Measurements from ENCODE around the gene PLCH1.

Gene PLCH1

GRCh38 chr3:155377071-155377470 is 367.8 kb downstream of the PLCH1 start:
- no peak for TF ChIP-seq CTCF (IDR thresholded peaks at IDR 0.05; ENCODE audit: insufficient read depth, low read length, poor library complexity, severe bottlenecking)
- H3K27me3 ChIP-seq (replicated peaks; ENCODE audit: control insufficient read depth, insufficient read depth, low read length), result no peaks in the 10 kb centered on the region; the same call in 1 of the 2 replicates
- no peak overlapping the region for H3K4me3 ChIP-seq (replicated peaks; ENCODE audit: low read depth, low read length)
- no peak for DNase-seq (ENCODE audit: extremely low read depth, insufficient read length)
- no peaks in the 10 kb centered on the region for H3K36me3 ChIP-seq (ENCODE audit: control insufficient read depth, insufficient read depth, low read length)

- TF ChIP-seq CTCF (IDR thresholded peaks at IDR 0.05; ENCODE audit: insufficient read depth, low read length, poor library complexity, severe bottlenecking), result no peak
- Histone ChIP-seq H3K36me3 (ENCODE audit: control insufficient read depth, insufficient read depth, low read length) (no peaks in the 10 kb centered on the region), H3K4me3 (replicated peaks; ENCODE audit: low read depth, low read length) (no peak overlapping the region), H3K27me3 (replicated peaks; ENCODE audit: control insufficient read depth, insufficient read depth, low read length) (no peaks in the 10 kb centered on the region)
- DNase-seq (ENCODE audit: extremely low read depth, insufficient read length), result no peak
These were observed 372.6 kb downstream of the PLCH1 start for GRCh38 chr3:155372281-155372680.

- Histone ChIP-seq H3K36me3 (ENCODE audit: control insufficient read depth, insufficient read depth, low read length) (no peaks in the 10 kb centered on the region), H3K4me3 (replicated peaks; ENCODE audit: low read depth, low read length) (no peak overlapping the region), H3K27me3 (replicated peaks; ENCODE audit: control insufficient read depth, insufficient read depth, low read length) (no peaks in the 10 kb centered on the region)
- TF ChIP-seq CTCF (IDR thresholded peaks at IDR 0.05; ENCODE audit: insufficient read depth, low read length, poor library complexity, severe bottlenecking), result no peak
- no peak for DNase-seq (ENCODE audit: extremely low read depth, insufficient read length)
These were observed 373.9 kb downstream of the PLCH1 start for GRCh38 chr3:155370764-155371503.

GRCh38 chr3:155370198-155370597 is 374.7 kb downstream of the PLCH1 start:
- Histone ChIP-seq H3K36me3 (ENCODE audit: control insufficient read depth, insufficient read depth, low read length) (no peaks in the 10 kb centered on the region), H3K4me3 (replicated peaks; ENCODE audit: low read depth, low read length) (no peak overlapping the region), H3K27me3 (replicated peaks; ENCODE audit: control insufficient read depth, insufficient read depth, low read length) (no peaks in the 10 kb centered on the region)
- no peak for TF ChIP-seq CTCF (IDR thresholded peaks at IDR 0.05; ENCODE audit: insufficient read depth, low read length, poor library complexity, severe bottlenecking)
- no peak for DNase-seq (ENCODE audit: extremely low read depth, insufficient read length)

GRCh38 chr3:155369735-155370134 is 375.1 kb downstream of the PLCH1 start:
- no peak for TF ChIP-seq CTCF (IDR thresholded peaks at IDR 0.05; ENCODE audit: insufficient read depth, low read length, poor library complexity, severe bottlenecking)
- Histone ChIP-seq H3K4me3 (replicated peaks; ENCODE audit: low read depth, low read length) (no peak overlapping the region), H3K36me3 (ENCODE audit: control insufficient read depth, insufficient read depth, low read length) (no peaks in the 10 kb centered on the region), H3K27me3 (replicated peaks; ENCODE audit: control insufficient read depth, insufficient read depth, low read length) (no peaks in the 10 kb centered on the region)
- no peak for DNase-seq (ENCODE audit: extremely low read depth, insufficient read length)

GRCh38 chr3:155369244-155369643 is 375.6 kb downstream of the PLCH1 start:
- TF ChIP-seq CTCF (IDR thresholded peaks at IDR 0.05; ENCODE audit: insufficient read depth, low read length, poor library complexity, severe bottlenecking), result no peak
- no peak for DNase-seq (ENCODE audit: extremely low read depth, insufficient read length)
- H3K4me3 ChIP-seq (replicated peaks; ENCODE audit: low read depth, low read length), result no peak overlapping the region
- H3K36me3 ChIP-seq (ENCODE audit: control insufficient read depth, insufficient read depth, low read length), result no peaks in the 10 kb centered on the region
- H3K27me3 ChIP-seq (replicated peaks; ENCODE audit: control insufficient read depth, insufficient read depth, low read length), result no peaks in the 10 kb centered on the region
